ENCODE results near the gene SHMT2. TPM values are rescaled to one million over a fixed set of nuclear protein-coding genes. Genes with fewer than 3 reads are reported as not detected.
A peak's percentile ranks its signal among the peaks of the same experiment; 100 is the strongest.

SHMT2 gene
- total and polyA plus RNA-seq, 12 donors = 14.3 to 49.8 (median 27.1) TPM

GRCh38 chr12:57235728-57236131, 6.2 kb downstream of the SHMT2 start:
- DNase-seq = no peak
- peaks cover 25 to 83% (median 52%) of the 10 kb centered on the region in 9 donors for H3K4me1 ChIP-seq

GRCh38 chr12:57236201-57236924, 6.9 kb downstream of the SHMT2 start:
- Histone ChIP-seq H3K27ac (peak overlapping the region; percentile 56 to 87 (median 79)), H3K36me3 (peaks cover 0 to 37% (median 24%) of the 10 kb centered on the region in 9 donors), H3K4me3 (peak overlapping the region; percentile 26 to 60 (median 48)), H3K27me3 (peaks cover 0 to 64% (median 38%) of the 10 kb centered on the region in 7 donors), H3K9me3 (no peaks in the 10 kb centered on the region), H3K4me1 (peaks cover 30 to 83% (median 52%) of the 10 kb centered on the region in 9 donors)
- WGBS, 2 donors = 16 to 20% methylated on average over 39 to 40 of the region's 40 CpGs
- intact Hi-C loops (cut with DNase I) = no loop called here
- TF ChIP-seq CTCF (IDR thresholded peaks at IDR 0.05) = no peak
- DNase-seq (no peak), ATAC-seq (no peak)

More at GRCh38 chr12:57235728-57236131, 6.2 kb downstream of the SHMT2 start:
- H3K27ac ChIP-seq = peak overlapping the region in 9 of 10 donors; percentile 61 to 87 (median 80)
- peak overlapping the region in 9 of 10 donors; percentile 22 to 60 (median 49) for H3K4me3 ChIP-seq
- H3K36me3 ChIP-seq = peaks cover 0 to 39% (median 24%) of the 10 kb centered on the region in 9 donors
- intact Hi-C loops (cut with DNase I) = no loop called here
- H3K27me3 ChIP-seq = peaks cover 0 to 58% (median 32%) of the 10 kb centered on the region in 7 donors
- no peak for TF ChIP-seq CTCF (IDR thresholded peaks at IDR 0.05)
- H3K9me3 ChIP-seq = no peaks in the 10 kb centered on the region
- WGBS, 2 donors = 49% methylated on average over 8 of the region's 8 CpGs
- ATAC-seq = no peak

- 38% methylated on average over 9 of the region's 9 CpGs for WGBS, 2 donors
- H3K4me1 ChIP-seq = peaks cover 30 to 85% (median 58%) of the 10 kb centered on the region in 9 donors
- no peak for TF ChIP-seq CTCF (IDR thresholded peaks at IDR 0.05)
- DNase-seq (peak; percentile 70 to 71), ATAC-seq (peak in 7 of 8 donors; percentile 16 to 52 (median 36))
- H3K27me3 ChIP-seq = peaks cover 0 to 71% (median 44%) of the 10 kb centered on the region in 7 donors
- peaks cover 0 to 30% (median 20%) of the 10 kb centered on the region in 9 donors for H3K36me3 ChIP-seq
- intact Hi-C loops (cut with DNase I) = no loop called here
- H3K9me3 ChIP-seq = no peaks in the 10 kb centered on the region
- peak overlapping the region in 9 of 10 donors; percentile 61 to 87 (median 80) for H3K27ac ChIP-seq
- peak overlapping the region; percentile 26 to 60 (median 48) for H3K4me3 ChIP-seq
Measured at GRCh38 chr12:57236925-57237595, 7.5 kb downstream of the SHMT2 start.

- peaks cover 0 to 76% (median 49%) of the 10 kb centered on the region in 7 donors for H3K27me3 ChIP-seq
- H3K4me1 ChIP-seq = peaks cover 31 to 90% (median 63%) of the 10 kb centered on the region in 9 donors
- ATAC-seq (no peak), DNase-seq (no peak)
- 53 to 54% methylated on average over 5 of the region's 5 CpGs for WGBS, 2 donors
- intact Hi-C loops (cut with DNase I) = no loop called here
- no peak for TF ChIP-seq CTCF (IDR thresholded peaks at IDR 0.05)
- peak overlapping the region in 6 of 10 donors; percentile 11 to 85 (median 70) for H3K27ac ChIP-seq
- H3K9me3 ChIP-seq = no peaks in the 10 kb centered on the region
- peaks cover 0 to 25% (median 15%) of the 10 kb centered on the region in 9 donors for H3K36me3 ChIP-seq
- H3K4me3 ChIP-seq = peak overlapping the region in 7 of 10 donors; percentile 49 to 60 (median 54)
Measured at GRCh38 chr12:57237596-57237931, 8.1 kb downstream of the SHMT2 start.

All from heart right ventricle (tissue), 16 donors.